ENCODE results near the gene LAMA4. TPM values are rescaled to one million over a fixed set of nuclear protein-coding genes. Genes with fewer than 3 reads are reported as not detected.

Gene LAMA4
- total and polyA plus RNA-seq, 2 of the 13 experiments (the other 11 are each of a cell fraction or from before 2014, with no cell fraction given) = not detected

GRCh38 chr6:112298816-112299281, 44.5 kb upstream of the LAMA4 start (continued):
- TF ChIP-seq ZBTB21 (CRISPR knock-in tag; IDR thresholded peaks at IDR 0.05) (no peak), ZNF234 (CRISPR knock-in tag; conservative IDR thresholded peaks at IDR 0.05) (no peak)

- Histone ChIP-seq H3K36me3 (replicated peaks in 1 of 2; ENCODE audit: control insufficient read depth in 1 of 2, insufficient read depth in 2 of 2, low read length in 2 of 2) (no peaks in the 10 kb centered on the region), H3K27me3 (ENCODE audit: control insufficient read depth in 1 of 2, insufficient read depth in 2 of 2, low read length in 2 of 2) (0 out of 5 replicates have a peak, but pooled peaks cover 0 to 3% of the 10 kb centered on the region in 2 experiments), H3K4me1 (ENCODE audit: insufficient read depth, low read length) (no peaks in the 10 kb centered on the region), H3K4me3 (replicated peaks in 1 of 3; ENCODE audit: insufficient read depth in 1 of 3, low read depth in 2 of 3, low read length in 3 of 3) (no peak overlapping the region), H3K79me2 (ENCODE audit: insufficient read depth, low read length) (no peaks in the 10 kb centered on the region), H3K27ac (ENCODE audit: extremely low read length, insufficient read depth, low read length) (no peak overlapping the region), H2AFZ (ENCODE audit: low read length) (no peak overlapping the region), H3K4me2 (ENCODE audit: low read depth, low read length) (no peak overlapping the region), H3K9ac (ENCODE audit: insufficient read depth, low read depth, low read length) (no peak overlapping the region), H3K9me3 (ENCODE audit: low read length) (no peaks in the 10 kb centered on the region), H4K20me1 (ENCODE audit: insufficient read depth, low read length) (no peaks in the 10 kb centered on the region)
- BruUV-seq (replicated peaks) = no TSS peak
- POLR2A ChIA-PET = no interaction called here
- ATAC-seq (no peak), FAIRE-seq (no peak), DNase-seq (ENCODE audit: low spot score) (no peak)
- intact Hi-C loops (cut with micrococcal nuclease; ENCODE audit: unreplicated experiment) (no loop called here), in situ Hi-C loops (cut with HindIII; ENCODE audit: extremely low pct_ligation_motif_present, low pct_unique_long_range_greater_than_20kb) (no loop called here)
- WGBS (ENCODE audit: low lambda C conversion rate) = 1% methylated on average over 7 of the region's 7 CpGs
- CTCF ChIA-PET (ENCODE audit: low intra/inter-chr PET ratio, low total read pairs) = no interaction called here
- TF ChIP-seq KLF12 (CRISPR knock-in tag; IDR thresholded peaks at IDR 0.05; ENCODE audit: borderline replicate concordance) = no peak
- no peak for TF ChIP-seq TAF1 (CRISPR knock-in tag; IDR thresholded peaks at IDR 0.05)
- TF ChIP-seq LCORL (IDR thresholded peaks at IDR 0.05) = no peak
- TF ChIP-seq LCORL (CRISPR knock-in tag; IDR thresholded peaks at IDR 0.05) = no peak
Observed at GRCh38 chr6:112298021-112298745, 43.8 kb upstream of the LAMA4 start.

- no peak for TF ChIP-seq ZNF253 (CRISPR knock-in tag; IDR thresholded peaks at IDR 0.05; ENCODE audit: borderline replicate concordance)
- no peak for TF ChIP-seq NFIC (IDR thresholded peaks at IDR 0.05; ENCODE audit: low read length)
- H3K4me3 ChIP-seq (replicated peaks in 1 of 3; ENCODE audit: insufficient read depth in 1 of 3, low read depth in 2 of 3, low read length in 3 of 3) = no peak overlapping the region
- intact Hi-C loops (cut with micrococcal nuclease; ENCODE audit: unreplicated experiment) = no loop called here
- no peak overlapping the region for H3K27ac ChIP-seq (ENCODE audit: extremely low read length, insufficient read depth, low read length)
- H2AFZ ChIP-seq (ENCODE audit: low read length) = no peak overlapping the region
- CTCF ChIA-PET (ENCODE audit: low intra/inter-chr PET ratio, low total read pairs) = no interaction called here
- H3K36me3 ChIP-seq (replicated peaks in 1 of 2; ENCODE audit: control insufficient read depth in 1 of 2, insufficient read depth in 2 of 2, low read length in 2 of 2) = no peaks in the 10 kb centered on the region
- POLR2A ChIA-PET = no interaction called here
- H3K9me3 ChIP-seq (ENCODE audit: low read length) = no peaks in the 10 kb centered on the region
- in situ Hi-C loops (cut with HindIII; ENCODE audit: extremely low pct_ligation_motif_present, low pct_unique_long_range_greater_than_20kb) = no loop called here
- DNase-seq (ENCODE audit: low spot score) (no peak), ATAC-seq (no peak), FAIRE-seq (no peak)
- 0 out of 5 replicates have a peak, but pooled peaks cover 0 to 3% of the 10 kb centered on the region in 2 experiments for H3K27me3 ChIP-seq (ENCODE audit: control insufficient read depth in 1 of 2, insufficient read depth in 2 of 2, low read length in 2 of 2)
- H3K4me2 ChIP-seq (ENCODE audit: low read depth, low read length) = no peak overlapping the region
- no peaks in the 10 kb centered on the region for H4K20me1 ChIP-seq (ENCODE audit: insufficient read depth, low read length)
- H3K9ac ChIP-seq (ENCODE audit: insufficient read depth, low read depth, low read length) = no peak overlapping the region
- BruUV-seq (replicated peaks) = no TSS peak
- H3K4me1 ChIP-seq (ENCODE audit: insufficient read depth, low read length) = no peaks in the 10 kb centered on the region
- H3K79me2 ChIP-seq (ENCODE audit: insufficient read depth, low read length) = no peaks in the 10 kb centered on the region
Observed at GRCh38 chr6:112296694-112297093, 42.3 kb upstream of the LAMA4 start.
